Neuronal stem cell (in vitro differentiated cells): ENCODE results near the gene SOX13.

Source experiments
- DNase-seq: peaks from one replicate; pipeline ENCODE4 v3.0.0-alpha.2; 2013; ENCODE audit warnings: low spot score
- H2AFZ ChIP-seq: one replicate; pipeline ENCODE4 v1.6.1; 2013; ENCODE audit warnings: mild to moderate bottlenecking, low read length, inconsistent platforms
- H2AK5ac ChIP-seq: 2 replicates; pipeline ENCODE4 v1.6.1; 2013; ENCODE audit warnings: low read depth, mild to moderate bottlenecking, inconsistent platforms, low read length, moderate library complexity, mixed read lengths
- H2BK120ac ChIP-seq: 2 replicates; pipeline ENCODE4 v1.6.1; 2013; ENCODE audit warnings: low read depth, mild to moderate bottlenecking, inconsistent platforms, low read length, moderate library complexity, mixed read lengths
- H2BK12ac ChIP-seq: one replicate; pipeline ENCODE4 v1.6.1; 2013; ENCODE audit warnings: low read length, inconsistent platforms
- H2BK15ac ChIP-seq: 2 replicates; pipeline ENCODE4 v1.6.1; 2013; ENCODE audit warnings: mild to moderate bottlenecking, low read length, inconsistent platforms, mixed read lengths
- H2BK5ac ChIP-seq: one replicate; pipeline ENCODE4 v1.6.1; 2013; ENCODE audit warnings: inconsistent platforms, mild to moderate bottlenecking, low read length, moderate library complexity
- H3K14ac ChIP-seq: one replicate; pipeline ENCODE4 v1.6.1; 2013; ENCODE audit warnings: low read length, inconsistent platforms
- H3K18ac ChIP-seq: 2 replicates; pipeline ENCODE4 v1.6.1; 2013; ENCODE audit warnings: low read length, inconsistent platforms
- H3K23ac ChIP-seq: 2 replicates; pipeline ENCODE4 v1.6.1; 2013; ENCODE audit warnings: low read depth, mild to moderate bottlenecking, mixed read lengths, low read length, inconsistent platforms; ENCODE audit not compliant: poor library complexity
- H3K27ac ChIP-seq: replicated peaks from 3 replicates; pipeline ENCODE4 v1.5.1; 2013; ENCODE audit warnings: low read length, inconsistent platforms
- H3K27me3 ChIP-seq, 3 experiments: 2 replicates each; pipeline ENCODE4 v1.6.1; 2013; ENCODE audit warnings: low read length in 3 of 3, mild to moderate bottlenecking in 2 of 3, inconsistent platforms in 1 of 3, low read depth in 1 of 3, mixed read lengths in 1 of 3, moderate library complexity in 1 of 3; ENCODE audit not compliant: control insufficient read depth in 3 of 3, insufficient read depth in 3 of 3
- H3K36me3 ChIP-seq, 2 donors: replicated peaks in 1 of 2; 2 replicates each; pipeline ENCODE4 v1.6.1; 2013; ENCODE audit warnings: low read length in 2 of 2; ENCODE audit not compliant: control insufficient read depth in 2 of 2, insufficient read depth in 2 of 2
- H3K4ac ChIP-seq: 2 replicates; pipeline ENCODE4 v1.6.1; 2013; ENCODE audit warnings: inconsistent platforms, mild to moderate bottlenecking, low read length, moderate library complexity
- H3K4me1 ChIP-seq, 2 donors: 1 replicate in 1 of 2; 2 replicates in 1 of 2; pipeline ENCODE4 v1.6.1; 2013; ENCODE audit warnings: low read length in 2 of 2, low read depth in 1 of 2; ENCODE audit not compliant: control insufficient read depth in 2 of 2, insufficient read depth in 1 of 2
- H3K4me2 ChIP-seq: one replicate; pipeline ENCODE4 v1.6.1; 2013; ENCODE audit warnings: mild to moderate bottlenecking, low read length, inconsistent platforms; ENCODE audit not compliant: insufficient read depth, poor library complexity, severe bottlenecking
- H3K4me3 ChIP-seq, 2 donors: 2 replicates each; pipeline ENCODE4 v1.5.1; 2013; ENCODE audit warnings: low read length in 2 of 2, mild to moderate bottlenecking in 2 of 2, inconsistent platforms in 1 of 2, moderate library complexity in 1 of 2
- H3K79me1 ChIP-seq: one replicate; pipeline ENCODE4 v1.6.1; 2013; ENCODE audit warnings: low read depth, mild to moderate bottlenecking, inconsistent platforms, low read length, moderate library complexity
- H3K9ac ChIP-seq: one replicate; pipeline ENCODE4 v1.6.1; 2013; ENCODE audit warnings: mild to moderate bottlenecking, low read depth, low read length, inconsistent platforms; ENCODE audit not compliant: poor library complexity
- H3K9me3 ChIP-seq, 2 donors: replicated peaks in 1 of 2; 2 replicates each; pipeline versions ENCODE3 to v1.6.1; 2013; ENCODE audit warnings: low read length in 2 of 2, mild to moderate bottlenecking in 2 of 2, inconsistent platforms in 1 of 2, low read depth in 1 of 2, mixed read lengths in 1 of 2, moderate library complexity in 1 of 2; ENCODE audit not compliant: control insufficient read depth in 2 of 2, insufficient read depth in 1 of 2
- H4K8ac ChIP-seq: one replicate; pipeline ENCODE4 v1.6.1; 2013; ENCODE audit warnings: low read depth, mild to moderate bottlenecking, inconsistent platforms, low read length, moderate library complexity
- H4K91ac ChIP-seq: one replicate; pipeline ENCODE4 v1.6.1; 2013; ENCODE audit warnings: low read length, low read depth, mild to moderate bottlenecking, inconsistent platforms; ENCODE audit not compliant: poor library complexity
- WGBS, 2 donors: extraction: QIAGEN DNeasy Blood & Tissue Kit; methylation state at CpG; one replicate each; pipeline ENCODE4 v1.1.7; 2013; ENCODE audit warnings: missing lambda C conversion rate in 2 of 2, mixed read lengths in 1 of 2; ENCODE audit not compliant: insufficient read length in 2 of 2, insufficient replicate concordance in 1 of 2; ENCODE audit errors: extremely low coverage in 2 of 2; 5-methylcytosine and 5-hydroxymethylcytosine counted together

The SOX13 gene

GRCh38 chr1:204127597-204128242 lies 54.8 kb downstream of the SOX13 start:
- Histone ChIP-seq H3K4me2 (no peak overlapping the region), H3K36me3 (peaks cover 28 to 79% of the 10 kb centered on the region in 2 donors), H4K8ac (no peak overlapping the region), H3K79me1 (peaks cover 7% of the 10 kb centered on the region), H2BK15ac (no peak overlapping the region), H3K14ac (no peak overlapping the region), H3K9ac (no peak overlapping the region), H2BK5ac (no peak overlapping the region), H2BK12ac (no peak overlapping the region), H3K4ac (no peak overlapping the region), H4K91ac (no peak overlapping the region), H3K4me3 (no peak overlapping the region), H3K4me1 (peaks cover 7 to 23% of the 10 kb centered on the region in 2 donors), H2BK120ac (no peak overlapping the region), H3K27ac (no peak overlapping the region), H3K23ac (no peak overlapping the region), H3K18ac (no peak overlapping the region), H3K9me3 (no peaks in the 10 kb centered on the region), H2AFZ (no peak overlapping the region), H2AK5ac (no peak overlapping the region), H3K27me3 (no peaks in the 10 kb centered on the region)
- peak; percentile 58 for DNase-seq
- WGBS, 2 donors = no CpG with 5 or more reads among the region's 5 CpGs

DNA sequence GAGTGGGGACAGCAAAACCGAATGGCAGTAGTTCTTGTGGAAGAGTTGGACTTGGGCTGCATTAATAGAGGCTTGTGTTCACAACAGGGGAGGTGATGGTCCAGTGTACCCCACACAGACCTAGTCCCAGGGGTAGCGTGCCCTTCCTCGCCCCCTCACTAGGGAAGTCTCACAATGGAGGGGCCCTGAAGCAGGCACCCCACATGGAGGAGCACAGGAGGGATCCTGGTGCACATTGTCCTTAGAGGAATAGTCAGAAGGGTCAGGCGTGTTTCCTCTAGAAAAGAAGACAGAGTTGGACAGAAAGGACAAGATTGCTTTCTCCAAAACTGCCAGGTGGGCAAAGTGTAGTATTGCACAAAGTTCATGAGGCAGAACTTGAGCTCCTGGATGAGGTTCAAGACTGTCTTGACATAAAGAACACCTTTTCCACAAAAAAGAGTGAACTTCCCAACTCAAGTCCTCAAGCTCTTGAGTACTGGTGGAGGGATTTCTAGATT lies 55.6 kb downstream of the SOX13 start:
- Histone ChIP-seq H3K4ac (no peak overlapping the region), H2AFZ (no peak overlapping the region), H3K27me3 (no peaks in the 10 kb centered on the region), H3K79me1 (peaks cover 7% of the 10 kb centered on the region), H3K36me3 (peaks cover 21 to 73% of the 10 kb centered on the region in 2 donors), H3K9me3 (no peaks in the 10 kb centered on the region), H4K91ac (peak overlapping the region; percentile 82), H2BK5ac (no peak overlapping the region), H3K27ac (no peak overlapping the region), H3K14ac (no peak overlapping the region), H3K18ac (no peak overlapping the region), H3K9ac (no peak overlapping the region), H2BK15ac (no peak overlapping the region), H3K4me2 (no peak overlapping the region), H3K4me1 (peaks cover 7 to 23% of the 10 kb centered on the region in 2 donors), H3K4me3 (no peak overlapping the region), H3K23ac (peak overlapping the region; percentile 27), H2BK120ac (no peak overlapping the region), H4K8ac (no peak overlapping the region), H2BK12ac (peak overlapping the region; percentile 82), H2AK5ac (no peak overlapping the region)
- no peak for DNase-seq
- WGBS, 2 donors = no CpG with 5 or more reads among the region's 4 CpGs

DNA sequence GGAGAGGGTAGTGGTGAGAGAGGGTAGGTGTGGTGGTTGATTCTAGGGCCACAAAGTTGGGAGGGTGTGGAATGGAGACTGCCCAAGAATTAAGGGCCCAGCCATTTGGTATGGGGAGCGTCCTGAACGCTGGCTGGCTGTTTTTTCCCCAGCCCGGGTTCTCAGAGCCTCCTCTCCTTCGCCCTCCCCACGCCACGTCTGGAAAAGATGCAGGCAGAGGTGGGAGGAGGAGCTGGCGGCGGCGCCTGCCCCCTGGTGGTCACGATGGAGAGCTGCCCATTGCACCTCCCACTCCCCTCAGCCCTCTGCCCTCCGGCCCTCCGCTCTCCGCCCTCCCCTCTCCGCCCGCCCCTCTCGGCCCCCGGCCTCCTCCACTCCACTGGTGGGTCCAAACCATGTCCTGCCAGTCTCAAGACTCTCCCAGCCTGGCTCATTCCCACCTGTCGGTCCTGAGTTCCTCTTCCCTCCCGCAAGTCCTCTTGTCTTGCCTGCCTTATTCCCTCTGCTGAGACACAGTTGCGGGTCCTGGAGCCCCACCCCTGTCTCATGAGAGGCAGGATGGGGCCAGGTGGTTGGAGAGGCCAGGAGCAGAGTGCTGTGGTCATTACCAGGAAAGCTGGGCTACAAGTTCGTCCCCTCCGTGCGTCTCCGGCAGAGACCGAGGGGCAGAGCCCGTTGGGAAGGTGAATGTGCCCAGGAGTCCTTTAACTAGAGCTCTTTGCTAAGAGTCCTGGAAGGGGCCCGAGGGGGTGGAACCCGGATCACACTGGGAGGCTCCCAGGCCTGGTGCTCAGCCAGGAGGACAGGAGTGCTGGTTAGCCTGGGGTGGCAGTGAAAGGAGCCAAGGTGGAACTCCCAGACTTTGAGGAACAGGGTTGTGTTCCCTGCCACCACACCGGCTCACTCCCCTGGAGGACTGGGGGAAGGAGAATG lies 56.3 kb downstream of the SOX13 start:
- Histone ChIP-seq H3K4me2 (peak overlapping the region; percentile 43), H3K4ac (no peak overlapping the region), H3K27ac (no peak overlapping the region), H3K4me3 (no peak overlapping the region), H2BK12ac (no peak overlapping the region), H3K9me3 (no peaks in the 10 kb centered on the region), H3K79me1 (peaks cover 4% of the 10 kb centered on the region), H3K27me3 (no peaks in the 10 kb centered on the region), H2BK15ac (peak overlapping the region; percentile 62), H4K8ac (no peak overlapping the region), H3K14ac (no peak overlapping the region), H2BK5ac (no peak overlapping the region), H3K18ac (peak overlapping the region; percentile 84), H4K91ac (no peak overlapping the region), H2AK5ac (peak overlapping the region; percentile 94), H3K9ac (peak overlapping the region; percentile 79), H3K23ac (peak overlapping the region; percentile 85), H3K4me1 (peaks cover 7 to 23% of the 10 kb centered on the region in 2 donors), H2AFZ (no peak overlapping the region), H2BK120ac (no peak overlapping the region), H3K36me3 (peaks cover 17 to 72% of the 10 kb centered on the region in 2 donors)
- peak; percentile 54 for DNase-seq
- no CpG with 5 or more reads among the region's 29 CpGs for WGBS, 2 donors

GRCh38 chr1:204130178-204130577 lies 57.3 kb downstream of the SOX13 start:
- DNase-seq = no peak
- Histone ChIP-seq H3K79me1 (peaks cover 4% of the 10 kb centered on the region), H3K4me1 (peaks cover 7 to 23% of the 10 kb centered on the region in 2 donors), H2BK12ac (no peak overlapping the region), H3K23ac (no peak overlapping the region), H2AFZ (no peak overlapping the region), H3K9me3 (no peaks in the 10 kb centered on the region), H3K36me3 (peaks cover 12 to 72% of the 10 kb centered on the region in 2 donors), H4K8ac (no peak overlapping the region), H3K4me3 (no peak overlapping the region), H3K4ac (no peak overlapping the region), H3K9ac (no peak overlapping the region), H3K27ac (no peak overlapping the region), H3K18ac (no peak overlapping the region), H3K4me2 (no peak overlapping the region), H3K27me3 (no peaks in the 10 kb centered on the region), H4K91ac (no peak overlapping the region), H2AK5ac (no peak overlapping the region), H3K14ac (no peak overlapping the region), H2BK120ac (no peak overlapping the region), H2BK15ac (no peak overlapping the region), H2BK5ac (no peak overlapping the region)
- no CpG with 5 or more reads among the region's 4 CpGs for WGBS, 2 donors
